T-helper 22 cell (primary cell): ENCODE data around the gene TFB2M.
A peak's percentile ranks its signal among the peaks of the same experiment; 100 is the strongest.
"Not testable (repeated sequence)": the region's sequence is repeated elsewhere in the genome, so short reads cannot be mapped to it uniquely, and the experiment has no call there.

Source experiments
- DNase-seq: peaks from one replicate; pipeline ENCODE4 v3.0.0-alpha.2; 2020; ENCODE audit warnings: low read depth

Gene TFB2M

GRCh38 chr1:246566128-246566812, at the start of gene TFB2M, which contains the start of gene CNST:
TSS of gene TFB2M (minus strand) at chr1:246566261. CDS start at chr1:246566138, 123 bp downstream.
TSS of gene CNST (plus strand) at chr1:246566456. CDS start at chr1:246591563, 25,107 bp downstream.
- peak; percentile 89 for DNase-seq

- DNase-seq = no peak
Measured at GRCh38 chr1:246613096-246613758, 47.2 kb upstream of the TFB2M start.

GRCh38 chr1:246609632-246610031, 43.6 kb upstream of the TFB2M start:
- no peak for DNase-seq

- DNase-seq = no peak
Measured at GRCh38 chr1:246608616-246609376, 42.7 kb upstream of the TFB2M start.

- DNase-seq = no peak
Measured at GRCh38 chr1:246607462-246607861, 41.4 kb upstream of the TFB2M start.

GRCh38 chr1:246605231-246605630, 39.2 kb upstream of the TFB2M start:
- not testable (repeated sequence) for DNase-seq

- no peak for DNase-seq
Measured at GRCh38 chr1:246602194-246602593, 36.1 kb upstream of the TFB2M start.

- DNase-seq = no peak
Measured at GRCh38 chr1:246600579-246600978, 34.5 kb upstream of the TFB2M start.

- no peak for DNase-seq
Measured at GRCh38 chr1:246599315-246599714, 33.3 kb upstream of the TFB2M start.

- DNase-seq = no peak
Measured at GRCh38 chr1:246597971-246598370, 31.9 kb upstream of the TFB2M start.

- DNase-seq = no peak
Measured at GRCh38 chr1:246597340-246597739, 31.3 kb upstream of the TFB2M start.

GRCh38 chr1:246595146-246595545, 29.1 kb upstream of the TFB2M start:
- DNase-seq = no peak

GRCh38 chr1:246592695-246593094, 26.6 kb upstream of the TFB2M start:
- no peak for DNase-seq

GRCh38 chr1:246591958-246592357, 25.9 kb upstream of the TFB2M start:
- DNase-seq = no peak

- no peak for DNase-seq
Measured at GRCh38 chr1:246591504-246591903, 25.4 kb upstream of the TFB2M start.

- no peak for DNase-seq
Measured at GRCh38 chr1:246591047-246591446, 25.0 kb upstream of the TFB2M start.

- DNase-seq = not testable (repeated sequence)
Measured at GRCh38 chr1:246589919-246590318, 23.9 kb upstream of the TFB2M start.

- no peak for DNase-seq
Measured at GRCh38 chr1:246588159-246588721, 22.2 kb upstream of the TFB2M start.

- no peak for DNase-seq
Measured at GRCh38 chr1:246587606-246588005, 21.5 kb upstream of the TFB2M start.

- no peak for DNase-seq
Measured at GRCh38 chr1:246587032-246587431, 21.0 kb upstream of the TFB2M start.

GRCh38 chr1:246583448-246584185, 17.6 kb upstream of the TFB2M start:
- no peak for DNase-seq

- no peak for DNase-seq
Measured at GRCh38 chr1:246583056-246583440, 17.0 kb upstream of the TFB2M start.
